SU-DHL-6 (cell line): ENCODE data around the gene RPS6KA2.
A peak's percentile ranks its signal among the peaks of the same experiment; 100 is the strongest.

ENCODE experiments used
- H2AFZ ChIP-seq: fragments of 200-600 bp; sonication (generic); 2 replicates; pipeline ENCODE4 v1.6.1; 2014; ENCODE audit warnings: low read depth, mild to moderate bottlenecking, moderate library complexity, mixed read lengths, antibody characterized with exemption, low read length; ENCODE audit not compliant: severe bottlenecking
- H3F3A ChIP-seq: fragments of 200-600 bp; shearing (Covaris generic); 2 replicates; pipeline ENCODE4 v1.6.0; 2016; ENCODE audit warnings: antibody characterized with exemption, mild to moderate bottlenecking; ENCODE audit not compliant: insufficient read depth
- H3K27ac ChIP-seq: fragments of 200-600 bp; sonication (generic); 2 replicates; pipeline ENCODE4 v1.5.1; 2016; ENCODE audit warnings: low read depth, mild to moderate bottlenecking, low read length, moderate library complexity, mixed read lengths
- H3K27me3 ChIP-seq: fragments of 200-600 bp; sonication (generic), shearing (Covaris generic); 2 replicates; pipeline ENCODE4 v1.6.0; 2014; ENCODE audit warnings: mild to moderate bottlenecking, low read length
- H3K36me3 ChIP-seq: fragments of 200-600 bp; sonication (generic); 2 replicates; pipeline ENCODE4 v1.6.1; 2014; ENCODE audit warnings: mild to moderate bottlenecking, low read length, mixed read lengths
- H3K4me2 ChIP-seq: fragments of 300-600, 200-600 bp; shearing (Covaris generic), sonication (generic); 2 replicates; pipeline ENCODE4 v1.6.0; 2014; ENCODE audit warnings: low read length, low read depth, mild to moderate bottlenecking; ENCODE audit not compliant: poor library complexity, severe bottlenecking
- H3K4me3 ChIP-seq: fragments of 200-600 bp; sonication (generic); 2 replicates; pipeline ENCODE4 v1.5.1; 2014; ENCODE audit warnings: antibody characterized with exemption, low read length, mild to moderate bottlenecking, mixed read lengths; ENCODE audit not compliant: insufficient read depth, poor library complexity, severe bottlenecking
- H3K79me2 ChIP-seq: fragments of 200-600 bp; sonication (generic); 2 replicates; pipeline ENCODE4 v1.6.1; 2014; ENCODE audit warnings: mild to moderate bottlenecking, low read length, moderate library complexity; ENCODE audit not compliant: insufficient read depth
- H3K9ac ChIP-seq: fragments of 200-600 bp; sonication (generic); 2 replicates; pipeline ENCODE4 v1.7.0; 2014; ENCODE audit warnings: mild to moderate bottlenecking, low read length
- H3K9me2 ChIP-seq: fragments of 200-600 bp; sonication (generic); replicated peaks from 2 replicates; pipeline ENCODE4 v1.6.1; 2014; ENCODE audit warnings: low read length; ENCODE audit not compliant: insufficient read depth
- H3K9me3 ChIP-seq: fragments of 200-600 bp; sonication (generic); 2 replicates; pipeline ENCODE4 v1.6.1; 2014; ENCODE audit warnings: low read length, mixed read lengths; ENCODE audit not compliant: insufficient read depth
- H4K20me1 ChIP-seq: fragments of 200-600 bp; sonication (generic); 2 replicates; pipeline ENCODE4 v1.6.1; 2014; ENCODE audit warnings: low read depth, mild to moderate bottlenecking, antibody characterized with exemption, low read length, moderate library complexity, mixed read lengths
- EZH2phosphoT487 ChIP-seq: fragments of 200-600 bp; sonication (generic), shearing (Covaris generic); conservative IDR thresholded peaks from 2 replicates; pipeline ENCODE4 v1.6.1; 2018; ENCODE audit warnings: mild to moderate bottlenecking, antibody characterized with exemption, low read length, moderate library complexity, mixed read lengths
- TF ChIP-seq, protein P1 (sequence below): fragments of 200-600 bp; sonication (generic); IDR thresholded peaks from one replicate; pipeline ENCODE4 v1.5.1; 2017; ENCODE audit warnings: antibody characterized with exemption, mild to moderate bottlenecking, low read length, moderate library complexity; ENCODE audit not compliant: insufficient read depth, poor library complexity, severe bottlenecking

Gene RPS6KA2

DNA sequence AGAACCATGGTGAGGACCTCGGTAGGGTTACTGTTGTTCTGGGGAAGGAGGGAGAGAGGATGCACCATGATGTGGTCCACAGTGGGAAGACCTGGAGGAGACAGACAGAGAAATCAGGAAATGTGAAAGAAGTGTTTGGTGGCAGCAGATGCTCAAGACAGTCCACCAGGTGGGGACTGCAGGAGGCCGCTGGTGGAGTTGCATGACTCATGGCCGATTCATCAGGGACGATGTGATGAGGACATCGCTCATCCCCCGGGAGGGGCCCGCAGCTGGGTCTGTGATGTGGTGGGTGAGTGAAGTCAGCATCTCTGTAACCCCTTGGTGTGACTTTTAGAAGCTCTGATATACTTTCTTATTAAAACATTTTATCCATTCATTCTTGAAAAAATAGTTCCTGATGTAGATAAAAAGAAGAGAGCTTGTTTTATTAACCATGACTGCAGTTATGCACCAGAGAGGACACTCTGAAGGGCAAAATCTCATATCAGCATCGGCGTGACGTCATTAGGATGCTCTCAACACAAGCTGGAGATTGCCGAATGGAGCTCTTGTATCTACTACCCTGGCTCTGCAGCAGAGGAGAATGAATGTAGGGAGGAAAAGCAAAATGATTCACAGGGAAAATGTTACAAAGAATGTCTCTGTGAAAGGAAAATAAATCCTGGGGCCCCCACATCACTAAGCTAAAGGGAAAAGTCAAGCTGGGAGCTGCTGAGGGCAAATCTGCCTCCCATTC, 111.8 kb downstream of the RPS6KA2 start:
- H3F3A ChIP-seq: no peaks in the 10 kb centered on the region
- H4K20me1 ChIP-seq: no peaks in the 10 kb centered on the region
- no peaks in the 10 kb centered on the region for H3K27me3 ChIP-seq
- no peaks in the 10 kb centered on the region for H3K36me3 ChIP-seq
- H3K4me3 ChIP-seq: no peak overlapping the region
- no peaks in the 10 kb centered on the region for H3K79me2 ChIP-seq
- no peak for TF ChIP-seq EZH2phosphoT487
- TF ChIP-seq, protein P1, sequence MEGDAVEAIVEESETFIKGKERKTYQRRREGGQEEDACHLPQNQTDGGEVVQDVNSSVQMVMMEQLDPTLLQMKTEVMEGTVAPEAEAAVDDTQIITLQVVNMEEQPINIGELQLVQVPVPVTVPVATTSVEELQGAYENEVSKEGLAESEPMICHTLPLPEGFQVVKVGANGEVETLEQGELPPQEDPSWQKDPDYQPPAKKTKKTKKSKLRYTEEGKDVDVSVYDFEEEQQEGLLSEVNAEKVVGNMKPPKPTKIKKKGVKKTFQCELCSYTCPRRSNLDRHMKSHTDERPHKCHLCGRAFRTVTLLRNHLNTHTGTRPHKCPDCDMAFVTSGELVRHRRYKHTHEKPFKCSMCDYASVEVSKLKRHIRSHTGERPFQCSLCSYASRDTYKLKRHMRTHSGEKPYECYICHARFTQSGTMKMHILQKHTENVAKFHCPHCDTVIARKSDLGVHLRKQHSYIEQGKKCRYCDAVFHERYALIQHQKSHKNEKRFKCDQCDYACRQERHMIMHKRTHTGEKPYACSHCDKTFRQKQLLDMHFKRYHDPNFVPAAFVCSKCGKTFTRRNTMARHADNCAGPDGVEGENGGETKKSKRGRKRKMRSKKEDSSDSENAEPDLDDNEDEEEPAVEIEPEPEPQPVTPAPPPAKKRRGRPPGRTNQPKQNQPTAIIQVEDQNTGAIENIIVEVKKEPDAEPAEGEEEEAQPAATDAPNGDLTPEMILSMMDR: no peak
- H3K9me3 ChIP-seq: no peaks in the 10 kb centered on the region
- H3K27ac ChIP-seq: no peak overlapping the region
- no peak overlapping the region for H2AFZ ChIP-seq
- H3K9ac ChIP-seq: no peak overlapping the region
- no peak overlapping the region for H3K4me2 ChIP-seq
- H3K9me2 ChIP-seq: no peaks in the 10 kb centered on the region

DNA sequence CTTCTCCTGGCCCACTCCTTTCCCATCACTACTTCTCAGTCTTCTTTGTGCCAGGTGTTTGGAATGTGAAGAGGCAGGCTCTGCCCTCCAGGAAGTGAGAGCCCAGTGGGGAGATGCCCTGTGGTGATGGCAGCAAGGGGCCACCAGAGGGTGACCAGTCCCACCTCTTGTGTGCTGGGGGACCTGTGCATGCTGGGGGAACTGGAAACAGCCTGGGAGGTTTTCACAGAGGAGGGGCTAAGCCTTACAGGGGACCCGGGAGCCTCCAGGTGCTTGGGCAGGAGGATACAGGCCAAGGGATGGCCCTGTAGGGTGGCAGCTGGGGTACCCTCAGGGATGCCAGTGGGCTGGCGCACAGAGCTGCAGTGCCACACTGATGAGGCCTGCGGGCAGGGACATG, 112.9 kb downstream of the RPS6KA2 start:
- no peaks in the 10 kb centered on the region for H4K20me1 ChIP-seq
- H3K9me2 ChIP-seq: no peaks in the 10 kb centered on the region
- H3K27ac ChIP-seq: no peak overlapping the region
- H3K9ac ChIP-seq: no peak overlapping the region
- no peaks in the 10 kb centered on the region for H3K36me3 ChIP-seq
- no peak overlapping the region for H3K4me2 ChIP-seq
- H3F3A ChIP-seq: no peaks in the 10 kb centered on the region
- no peaks in the 10 kb centered on the region for H3K27me3 ChIP-seq
- no peak overlapping the region for H2AFZ ChIP-seq
- no peak for TF ChIP-seq EZH2phosphoT487
- TF ChIP-seq, protein P1: no peak
- no peak overlapping the region for H3K4me3 ChIP-seq
- H3K79me2 ChIP-seq: no peaks in the 10 kb centered on the region
- H3K9me3 ChIP-seq: no peaks in the 10 kb centered on the region

GRCh38 chr6:166512567-166512966, 114.5 kb downstream of the RPS6KA2 start:
- Histone ChIP-seq H3K4me3 (no peak overlapping the region), H3K9me3 (no peaks in the 10 kb centered on the region), H3K9ac (no peak overlapping the region), H3K9me2 (no peaks in the 10 kb centered on the region), H3K4me2 (no peak overlapping the region), H3K27ac (no peak overlapping the region), H2AFZ (no peak overlapping the region), H3K36me3 (no peaks in the 10 kb centered on the region), H3K79me2 (no peaks in the 10 kb centered on the region), H4K20me1 (no peaks in the 10 kb centered on the region), H3F3A (no peaks in the 10 kb centered on the region), H3K27me3 (no peaks in the 10 kb centered on the region)
- no peak for TF ChIP-seq EZH2phosphoT487
- TF ChIP-seq, protein P1: peak; percentile 10
